GM23338 (cell line): ENCODE results near the gene ADGRD1. TPM values are rescaled to one million over a fixed set of nuclear protein-coding genes. Genes with fewer than 3 reads are reported as not detected.

Experiments
- ATAC-seq: fragments of 200-7000 bp; cut with Tn5 transposase; 3 replicates; pipeline ENCODE4 v1.9.1; 2020
- DNase-seq: peaks from one replicate; pipeline ENCODE4 v3.0.0-alpha.2; 2015; ENCODE audit warnings: low spot score
- H2AFZ ChIP-seq: fragments of 200-600 bp; sonication (generic); 2 replicates; pipeline ENCODE4 v1.8.0; 2016; ENCODE audit warnings: antibody characterized with exemption, mild to moderate bottlenecking, moderate library complexity
- H3F3A ChIP-seq: fragments of 200-600 bp; sonication (generic); replicated peaks from 2 replicates; pipeline ENCODE4 v1.8.0; 2017; ENCODE audit warnings: antibody characterized with exemption, mixed run types, low read depth
- H3K27ac ChIP-seq: fragments of 200-600 bp; sonication (generic); 2 replicates; pipeline ENCODE4 v1.6.1; 2016; ENCODE audit warnings: low read depth
- H3K27me3 ChIP-seq: fragments of 200-600 bp; sonication (generic); 2 replicates; pipeline ENCODE4 v1.8.0; 2016; ENCODE audit warnings: mild to moderate bottlenecking, mixed run types, moderate library complexity; ENCODE audit not compliant: insufficient read depth
- H3K36me3 ChIP-seq: fragments of 200-600 bp; sonication (generic); 2 replicates; pipeline ENCODE4 v1.8.0; 2016; ENCODE audit warnings: mild to moderate bottlenecking; ENCODE audit not compliant: insufficient read depth
- H3K4me1 ChIP-seq: fragments of 200-600 bp; sonication (generic); 2 replicates; pipeline ENCODE4 v1.8.0; 2016; ENCODE audit warnings: mild to moderate bottlenecking, moderate library complexity; ENCODE audit not compliant: insufficient read depth
- H3K4me2 ChIP-seq: fragments of 200-600 bp; sonication (generic); 2 replicates; pipeline ENCODE4 v1.7.1; 2017; ENCODE audit warnings: mixed run types
- H3K4me3 ChIP-seq: fragments of 200-600 bp; sonication (generic); 2 replicates; pipeline ENCODE4 v1.6.1; 2016; ENCODE audit warnings: mixed run types
- H3K79me2 ChIP-seq: fragments of 200-600 bp; sonication (generic); replicated peaks from 2 replicates; pipeline ENCODE4 v1.8.0; 2017; ENCODE audit warnings: mild to moderate bottlenecking; ENCODE audit not compliant: insufficient read depth
- H3K9me2 ChIP-seq: fragments of 200-600 bp; sonication (generic); 2 replicates; pipeline ENCODE4 v1.8.0; 2017; ENCODE audit not compliant: insufficient read depth
- H4K20me1 ChIP-seq: fragments of 200-600 bp; sonication (generic); replicated peaks from 2 replicates; pipeline ENCODE4 v1.8.0; 2017; ENCODE audit warnings: mild to moderate bottlenecking; ENCODE audit not compliant: insufficient read depth
- H3K27ac Mint-ChIP-seq: 2 replicates; pipeline ENCODE4 v1.8.0; 2020; ENCODE audit warnings: inconsistent platforms, mild to moderate bottlenecking, moderate library complexity, mixed read lengths
- H3K27me3 Mint-ChIP-seq: 3 replicates; pipeline ENCODE4 v1.8.0; 2022; ENCODE audit warnings: low read depth, mild to moderate bottlenecking, moderate library complexity, mixed read lengths, inconsistent platforms; ENCODE audit not compliant: insufficient read depth, poor library complexity
- H3K36me3 Mint-ChIP-seq: 3 replicates; pipeline ENCODE4 v1.8.0; 2021; ENCODE audit warnings: low read depth, mild to moderate bottlenecking, inconsistent platforms, moderate library complexity, mixed read lengths
- H3K4me1 Mint-ChIP-seq: 3 replicates; pipeline ENCODE4 v1.8.0; 2020; ENCODE audit warnings: mild to moderate bottlenecking, inconsistent platforms, mixed read lengths
- H3K4me3 Mint-ChIP-seq: 3 replicates; pipeline ENCODE4 v1.8.0; 2021; ENCODE audit warnings: moderate library complexity, mild to moderate bottlenecking, inconsistent platforms, mixed read lengths
- H3K9me3 Mint-ChIP-seq: 3 replicates; pipeline ENCODE4 v1.8.0; 2020; ENCODE audit warnings: moderate library complexity, mild to moderate bottlenecking, inconsistent platforms, mixed read lengths
- CTCF ChIP-seq, 2 experiments: fragments of 200-600 bp in 1 of 2; sonication (generic) in 1 of 2; conservative IDR thresholded peaks; 2 replicates each; pipeline versions ENCODE4 v1.5.1 to v1.6.1; 2016 to 2017; ENCODE audit warnings: antibody characterized with exemption in 2 of 2, low read depth in 2 of 2, mild to moderate bottlenecking in 2 of 2, moderate library complexity in 1 of 2
- ETS1 ChIP-seq: IDR thresholded peaks from 2 replicates; pipeline ENCODE4 v1.6.1; 2016; ENCODE audit warnings: antibody characterized with exemption
- EZH2 ChIP-seq: fragments of 200-600 bp; sonication (generic); IDR thresholded peaks from one replicate; pipeline ENCODE4 v1.8.0; 2017; ENCODE audit warnings: antibody characterized with exemption, mild to moderate bottlenecking, low read depth; ENCODE audit not compliant: unreplicated experiment
- EZH2phosphoT487 ChIP-seq: fragments of 200-600 bp; sonication (generic); IDR thresholded peaks from one replicate; pipeline ENCODE4 v1.8.1; 2018; ENCODE audit warnings: antibody characterized with exemption; ENCODE audit not compliant: unreplicated experiment
- JUNB ChIP-seq: IDR thresholded peaks from one replicate; pipeline ENCODE4 v1.6.1; 2016; ENCODE audit warnings: antibody characterized with exemption; ENCODE audit not compliant: unreplicated experiment
- NANOG ChIP-seq: IDR thresholded peaks from 2 replicates; pipeline ENCODE4 v1.6.1; 2016; ENCODE audit warnings: antibody characterized with exemption, borderline replicate concordance
- POLR2AphosphoS5 ChIP-seq: IDR thresholded peaks from 2 replicates; pipeline ENCODE4 v1.6.1; 2016; ENCODE audit warnings: antibody characterized with exemption, low read depth
- REST ChIP-seq: IDR thresholded peaks from one replicate; pipeline ENCODE4 v1.6.1; 2018; ENCODE audit warnings: antibody characterized with exemption; ENCODE audit not compliant: unreplicated experiment
- STAT1 ChIP-seq: IDR thresholded peaks from one replicate; pipeline ENCODE4 v1.6.1; 2016; ENCODE audit warnings: antibody characterized with exemption; ENCODE audit not compliant: unreplicated experiment
- ZNF114 ChIP-seq: fragments of 250-450 bp; sonication (Bioruptor Pico); IDR thresholded peaks from 2 replicates; pipeline ENCODE4 v1.5.0; 2020; ENCODE audit warnings: mild to moderate bottlenecking, moderate library complexity
- ZNF331 ChIP-seq: fragments of 250-450 bp; sonication (Bioruptor Pico); IDR thresholded peaks from 2 replicates; pipeline ENCODE4 v1.5.0; 2020; ENCODE audit warnings: low read depth, mild to moderate bottlenecking, moderate library complexity
- polyA plus RNA-seq: library from polyadenylated mRNA; unstranded; fragments of >200 nt; fragmentation: Nextera tagmentation; extraction: Ambion mirVana; gene quantifications from 2 replicates; pipeline ENCODE4 v1.2.1, GENCODE V29; 2016
- total RNA-seq: library from RNA; depleted of rRNA; stranded (reverse); fragments of >200 nt; shearing (Covaris generic); gene quantifications from 2 replicates; pipeline ENCODE4 v1.2.3, GENCODE V29; 2014

Gene ADGRD1
- total and polyA plus RNA-seq, 2 experiments from 2014 or later, result 1.4 TPM; not detected in 1

GRCh38 chr12:131189781-131190180 is 236.1 kb downstream of the ADGRD1 start (continued):
- TF ChIP-seq REST (no peak), NANOG (no peak), EZH2phosphoT487 (no peak), ETS1 (no peak), POLR2AphosphoS5 (no peak), ZNF114 (CRISPR knock-in tag) (no peak), STAT1 (no peak), JUNB (no peak)

- Histone ChIP-seq H3K27ac (no peak overlapping the region), H3K9me2 (no peaks in the 10 kb centered on the region), H3K4me2 (no peak overlapping the region), H3K4me1 (no peaks in the 10 kb centered on the region), H3K36me3 (no peaks in the 10 kb centered on the region), H3K79me2 (no peaks in the 10 kb centered on the region), H4K20me1 (no peaks in the 10 kb centered on the region), H3K4me3 (no peak overlapping the region), H3K27me3 (no peaks in the 10 kb centered on the region), H2AFZ (no peak overlapping the region), H3F3A (no peaks in the 10 kb centered on the region)
- peaks cover 37% of the 10 kb centered on the region for H3K9me3 Mint-ChIP-seq
- ATAC-seq, result no peak
- H3K4me3 Mint-ChIP-seq, result no peak overlapping the region
- peaks cover 11% of the 10 kb centered on the region for H3K27me3 Mint-ChIP-seq
- DNase-seq, result no peak
- H3K27ac Mint-ChIP-seq, result no peak overlapping the region
- peaks cover 5% of the 10 kb centered on the region; the same call in 2 of the 3 replicates for H3K36me3 Mint-ChIP-seq
- no peaks in the 10 kb centered on the region; the same call in 2 of the 3 replicates for H3K4me1 Mint-ChIP-seq
- no peak for TF ChIP-seq EZH2phosphoT487
- no peak for TF ChIP-seq REST
- no peak for TF ChIP-seq CTCF (conservative IDR thresholded peaks at IDR 0.05; ENCODE audit: low read depth in 2 of 2)
- no peak for TF ChIP-seq ZNF331 (CRISPR knock-in tag)
- TF ChIP-seq EZH2, result no peak
- no peak for TF ChIP-seq JUNB
- TF ChIP-seq NANOG, result no peak
- TF ChIP-seq STAT1, result no peak
Observed at GRCh38 chr12:131190965-131191364, 237.3 kb downstream of the ADGRD1 start.
